HG03039 (cell line): ENCODE data around the gene KCNIP1.

Experiments
- ATAC-seq: cut with Tn5 transposase; IDR thresholded peaks from one replicate; pipeline ENCODE4 v1.9.1; 2021; ENCODE audit warnings: mild to moderate bottlenecking, moderate library complexity; ENCODE audit not compliant: unreplicated experiment

The KCNIP1 gene

DNA sequence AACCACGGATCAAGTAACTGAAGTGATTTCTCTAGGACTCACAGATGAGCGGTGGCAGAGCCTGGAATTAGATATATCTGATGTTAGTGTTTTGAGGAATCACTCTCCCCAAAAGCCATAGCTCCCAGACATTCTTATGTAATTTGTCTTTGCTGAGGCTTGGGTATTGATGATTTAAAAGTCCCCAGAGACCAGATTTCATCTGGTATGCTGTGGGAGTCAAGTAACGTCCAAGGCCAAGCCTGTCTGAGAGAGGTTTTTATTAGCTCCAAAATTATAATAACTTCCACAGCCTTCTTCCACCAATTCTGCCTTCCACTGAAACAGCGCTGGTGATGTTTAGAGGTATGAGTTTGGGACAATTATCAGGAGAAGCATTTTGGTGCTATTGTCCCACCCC is 21.3 kb upstream of the KCNIP1 start:
- ATAC-seq = no peak

DNA sequence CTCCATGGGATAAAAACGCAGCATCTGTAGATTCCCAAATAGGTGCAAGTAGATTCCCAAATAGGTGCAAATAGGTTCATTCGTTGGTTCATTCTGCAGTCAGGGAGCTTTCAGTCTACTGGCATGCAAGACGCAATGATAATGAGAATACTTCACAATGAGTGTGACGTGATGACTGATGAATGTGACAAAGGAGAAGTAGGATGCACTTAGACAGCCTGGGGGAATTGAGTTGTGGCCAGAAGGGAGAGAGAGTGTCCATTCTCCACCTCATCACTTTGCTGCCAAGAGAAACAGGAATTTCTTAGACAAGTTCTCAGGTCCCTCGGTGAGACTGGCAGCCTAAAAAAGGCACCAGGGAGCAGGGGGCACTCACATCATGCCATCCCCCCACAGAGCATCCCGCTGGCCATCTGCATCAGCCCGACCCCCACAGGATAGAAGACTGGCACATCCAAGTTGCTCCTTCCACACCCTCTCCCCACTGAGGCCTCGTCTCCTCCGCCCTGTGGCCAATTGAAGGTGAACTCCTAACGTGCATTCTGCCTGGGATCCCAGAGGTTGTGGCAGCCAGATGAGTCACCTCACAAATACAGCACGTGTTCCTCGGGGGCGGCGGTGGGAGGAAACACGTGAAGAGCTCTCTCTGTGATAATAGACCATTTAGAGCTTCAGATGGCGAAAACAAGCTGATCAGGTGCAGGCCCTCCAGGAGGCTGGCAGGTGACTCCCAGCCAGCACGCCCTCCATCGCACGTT is 19.9 kb upstream of the KCNIP1 start:
- ATAC-seq = no peak

DNA sequence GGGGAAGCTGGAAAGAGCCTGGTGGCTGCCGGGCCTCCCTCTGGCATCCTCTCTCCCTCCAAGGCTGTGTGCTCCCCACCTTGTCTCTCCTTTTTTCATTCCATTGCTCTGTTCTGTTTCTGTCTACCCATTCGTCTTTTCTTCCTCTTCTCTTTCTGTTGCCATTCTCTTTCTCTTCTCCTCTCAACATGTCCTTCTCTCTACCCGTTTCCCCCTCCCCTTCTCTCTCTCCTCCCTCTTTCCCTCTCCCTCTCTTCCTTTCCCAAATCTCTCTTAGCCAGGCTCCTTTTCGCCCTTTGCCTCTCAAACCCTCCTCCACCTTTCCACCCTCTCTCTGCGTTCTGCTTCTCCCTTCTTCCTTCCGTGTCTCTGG is 19.4 kb upstream of the KCNIP1 start:
- no peak for ATAC-seq

DNA sequence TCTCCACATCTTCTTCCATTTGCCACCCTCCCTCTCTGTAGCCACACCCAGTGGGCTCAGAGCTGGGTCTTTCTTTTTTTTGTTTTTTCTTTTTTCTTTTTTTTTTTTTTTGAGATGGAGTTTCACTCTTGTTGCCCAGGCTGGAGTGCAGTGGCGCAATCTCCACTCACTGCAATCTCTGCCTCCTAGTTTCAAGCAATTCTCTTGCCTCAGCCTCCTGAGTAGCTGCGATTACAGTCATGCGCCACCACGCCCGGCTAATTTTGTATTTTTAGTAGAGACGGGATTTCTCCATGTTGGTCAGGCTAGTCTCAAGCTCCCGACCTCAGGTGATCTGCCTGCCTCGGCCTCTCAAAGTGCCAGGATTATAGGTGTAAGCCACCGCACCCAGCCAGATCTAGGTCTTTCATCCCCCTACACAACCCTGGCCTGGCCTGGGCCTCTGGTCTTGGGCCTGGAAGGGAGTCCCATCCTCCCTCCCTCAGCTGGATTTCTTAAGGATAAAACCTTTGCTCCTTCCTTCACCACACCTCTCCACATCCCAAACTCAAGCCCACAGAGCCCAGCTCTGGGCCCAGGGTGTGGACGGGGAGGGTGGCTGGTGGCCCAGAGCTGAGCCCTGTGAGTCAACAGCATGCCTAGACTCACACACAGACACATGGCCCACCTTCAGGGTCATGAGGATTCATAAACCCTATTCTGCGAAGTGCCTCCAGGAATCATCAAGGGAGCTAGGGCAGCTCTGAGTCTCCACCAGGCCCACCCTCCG is 18.8 kb upstream of the KCNIP1 start:
- no peak for ATAC-seq

DNA sequence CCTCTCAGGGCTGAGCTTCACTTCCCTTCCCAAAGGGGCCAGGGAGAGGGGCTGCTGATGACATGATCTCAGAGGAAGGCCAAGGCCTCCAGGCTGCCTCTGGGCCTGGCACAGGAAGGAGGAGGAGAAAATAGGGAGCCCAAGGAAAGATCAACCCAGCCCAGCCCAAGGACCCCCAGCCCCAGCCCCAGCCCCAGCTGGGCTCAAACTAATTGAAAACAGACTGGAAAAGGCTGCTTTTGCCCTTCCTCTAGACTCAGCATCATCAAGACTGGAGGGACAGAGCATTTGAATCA is 18.3 kb upstream of the KCNIP1 start:
- no peak for ATAC-seq

DNA sequence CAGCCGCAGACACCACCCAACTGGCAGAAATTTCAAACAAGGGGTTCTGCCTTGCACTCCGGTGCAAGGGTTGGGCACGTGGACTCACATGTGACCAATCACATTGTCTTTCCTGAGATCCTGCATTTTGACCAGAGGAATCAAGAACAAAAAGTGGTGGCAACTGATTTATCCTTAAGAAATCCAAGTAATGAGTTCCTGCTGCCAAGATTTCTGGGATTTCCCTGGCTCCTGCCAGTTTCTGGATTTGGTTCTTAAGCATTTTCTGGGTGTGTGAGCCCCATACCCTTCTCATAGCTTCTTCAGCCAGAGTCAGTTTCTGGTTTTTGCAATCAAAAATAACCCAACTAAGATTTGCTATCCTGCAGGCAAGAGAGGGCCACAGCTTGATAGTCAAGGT is 17.4 kb upstream of the KCNIP1 start:
- no peak for ATAC-seq

DNA sequence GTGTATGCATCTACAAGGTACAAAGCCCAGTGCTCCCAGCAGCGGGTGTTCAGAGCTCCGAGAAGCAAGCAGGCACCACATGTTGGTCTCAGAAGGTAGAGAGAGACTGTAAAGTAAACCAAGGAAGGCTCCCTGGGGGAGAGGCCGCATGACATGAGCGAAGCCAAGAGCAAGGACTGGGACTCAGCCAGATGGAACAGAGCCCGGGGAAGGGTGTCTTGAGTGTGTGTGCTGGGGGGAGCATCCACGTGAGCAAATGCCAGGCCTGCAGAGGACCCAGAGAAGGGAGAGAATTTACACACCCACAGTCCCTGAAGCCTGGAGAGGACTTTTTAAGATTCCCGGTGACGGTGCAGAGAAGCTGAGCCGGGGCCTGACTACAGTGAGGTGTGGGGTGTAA is 15.2 kb upstream of the KCNIP1 start:
- no peak for ATAC-seq

DNA sequence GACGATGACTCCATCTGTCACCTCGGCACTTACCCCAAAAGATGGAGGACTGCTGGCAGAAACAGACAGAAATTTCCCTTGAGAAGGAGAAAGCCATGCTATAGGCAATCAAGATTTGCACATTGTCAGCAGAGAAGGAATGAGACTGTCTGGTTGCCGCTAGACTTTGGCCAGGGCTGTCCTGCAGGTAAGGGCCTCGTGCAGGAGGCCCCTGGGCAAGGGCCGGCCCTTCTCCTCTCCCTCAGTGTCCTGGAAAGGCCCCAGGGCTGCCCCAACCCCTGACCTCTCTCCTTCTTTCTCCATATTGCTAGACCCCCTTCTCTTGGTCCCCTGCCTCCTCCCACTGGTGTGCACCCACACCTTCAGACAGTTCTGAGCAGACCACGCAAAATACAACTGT is 14.6 kb upstream of the KCNIP1 start:
- ATAC-seq = no peak

DNA sequence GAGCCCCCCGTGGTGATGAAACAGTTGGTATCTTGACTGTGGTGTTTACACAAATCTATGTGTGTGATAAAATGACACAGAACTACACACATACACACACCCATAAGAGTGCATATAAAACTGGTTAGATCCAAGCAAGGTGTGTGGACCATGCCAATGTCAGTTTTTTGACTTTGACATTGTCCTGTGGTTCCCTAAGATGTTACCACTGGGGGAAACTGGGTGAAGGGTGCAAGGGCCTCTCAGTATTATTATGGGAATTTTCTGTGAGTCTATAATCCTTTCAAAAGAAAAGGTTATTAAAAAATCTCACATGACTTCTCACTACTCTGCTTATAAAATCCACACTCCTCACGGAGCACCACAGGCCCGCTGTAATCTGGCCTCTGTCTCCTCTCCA is 13.4 kb upstream of the KCNIP1 start:
- ATAC-seq = no peak

DNA sequence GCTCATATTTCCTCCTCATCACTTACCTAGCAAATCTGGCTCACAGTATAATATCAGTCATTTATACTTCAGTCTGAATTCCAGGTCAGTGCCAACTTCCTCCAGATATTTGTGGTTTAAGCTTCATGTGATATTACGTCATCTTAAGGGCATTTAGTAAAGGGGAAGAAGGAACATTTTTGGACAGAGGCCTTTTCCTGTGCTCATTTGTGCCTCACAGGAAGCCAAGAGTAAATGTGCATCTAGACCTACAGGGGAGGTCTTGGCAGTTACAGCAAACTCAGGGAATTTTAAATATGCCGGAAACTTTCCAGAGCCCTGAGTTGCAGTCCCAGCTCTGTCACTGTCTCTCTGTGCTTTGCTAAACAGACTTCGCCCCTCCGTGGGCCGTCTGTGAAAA is 12.3 kb upstream of the KCNIP1 start:
- ATAC-seq = no peak

DNA sequence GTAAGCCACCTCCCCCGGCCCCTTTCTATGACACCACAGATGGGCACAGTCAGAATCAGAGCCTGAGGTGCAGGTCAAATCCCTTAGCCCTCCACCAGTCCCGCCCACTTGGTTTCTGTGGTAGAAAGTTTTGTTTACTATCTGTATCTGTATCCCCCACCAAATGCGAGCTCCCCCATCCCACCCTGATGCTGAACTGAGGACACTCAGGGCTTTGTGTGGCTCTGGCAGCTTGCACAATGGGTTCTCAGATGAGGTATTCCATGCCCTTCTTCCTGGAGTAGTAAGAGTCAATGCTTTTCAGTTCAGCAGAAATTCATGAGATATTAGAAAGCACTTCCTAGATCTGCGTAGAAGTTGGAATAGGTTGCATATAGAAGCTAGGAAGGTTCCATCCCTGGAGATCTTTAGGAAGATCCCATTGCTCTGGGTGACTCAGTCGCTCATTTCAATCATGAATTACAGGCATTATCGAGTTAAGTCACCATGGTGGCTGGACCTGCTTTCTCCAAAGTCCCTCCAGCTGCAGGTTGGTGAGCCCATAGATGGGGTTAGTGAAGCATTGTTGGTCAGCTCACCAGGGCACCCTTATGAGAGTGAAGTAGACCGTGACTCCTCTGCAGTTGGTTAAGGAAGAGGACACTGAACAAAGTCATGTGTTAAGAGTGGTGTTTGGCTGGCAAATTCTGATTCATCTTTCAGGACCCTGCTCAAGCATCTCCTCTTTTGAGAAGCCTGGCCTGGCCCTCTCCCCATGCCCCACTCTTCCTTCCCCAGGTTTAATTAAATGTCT is 10.6 kb upstream of the KCNIP1 start:
- ATAC-seq = no peak

DNA sequence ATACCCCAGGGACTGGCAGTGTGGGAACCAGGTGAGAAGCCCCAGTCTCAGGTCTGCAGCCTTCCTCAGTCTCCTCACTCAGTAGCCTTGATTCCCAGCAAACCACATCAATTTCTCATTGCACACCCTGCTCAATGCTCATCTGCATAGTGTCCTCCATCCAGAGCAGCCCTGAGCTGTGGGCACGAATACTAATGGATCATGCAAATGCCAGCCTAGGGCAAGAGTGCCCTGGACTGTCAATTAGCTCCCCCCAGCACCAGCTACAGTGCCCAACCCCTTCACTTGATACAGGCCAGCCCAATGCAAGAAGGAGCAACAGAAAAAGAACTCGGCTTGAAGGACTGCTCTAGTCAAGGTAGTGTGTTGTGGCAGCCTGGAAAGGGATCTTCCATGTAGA is 9.8 kb upstream of the KCNIP1 start:
- no peak for ATAC-seq

DNA sequence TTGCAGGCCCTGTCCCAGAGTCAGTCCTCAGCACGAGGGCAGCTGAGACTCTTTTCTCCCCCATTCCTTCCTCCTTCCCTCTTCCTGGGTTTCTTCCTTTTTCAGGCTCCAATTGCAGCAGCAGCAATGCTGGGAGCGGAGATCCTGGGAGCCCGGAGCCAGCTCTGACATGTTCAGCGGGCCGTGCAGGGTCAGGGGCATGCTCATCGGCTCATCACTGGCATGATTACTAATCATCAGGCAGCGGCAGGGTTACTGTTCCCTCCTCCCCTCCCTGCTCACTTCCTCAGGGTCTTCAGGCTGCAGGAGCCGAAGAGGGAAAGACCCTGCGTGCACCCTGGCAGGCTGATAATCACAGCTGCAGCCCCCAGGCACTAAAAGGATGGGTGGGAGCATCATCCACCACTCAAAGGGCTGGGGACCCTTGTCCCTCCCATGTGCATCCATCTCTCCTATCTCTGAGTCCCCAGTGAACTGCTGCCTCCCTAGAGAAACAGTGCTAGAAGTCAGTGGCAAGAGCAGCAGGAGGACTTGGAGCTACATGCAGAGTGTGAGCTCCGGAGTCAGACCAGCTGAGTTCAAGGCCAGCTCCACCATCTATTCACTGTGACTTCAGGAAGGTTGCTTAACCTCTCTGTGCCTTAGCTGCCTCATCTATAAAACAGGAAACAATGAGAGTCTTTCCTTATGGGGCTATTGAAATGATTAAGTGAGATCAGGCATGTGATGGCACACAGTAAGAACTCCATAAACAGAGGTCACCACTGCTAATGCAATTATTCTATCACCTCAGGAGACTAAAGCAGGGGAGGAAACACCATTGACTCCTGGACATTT is 7.8 kb upstream of the KCNIP1 start:
- ATAC-seq = no peak

DNA sequence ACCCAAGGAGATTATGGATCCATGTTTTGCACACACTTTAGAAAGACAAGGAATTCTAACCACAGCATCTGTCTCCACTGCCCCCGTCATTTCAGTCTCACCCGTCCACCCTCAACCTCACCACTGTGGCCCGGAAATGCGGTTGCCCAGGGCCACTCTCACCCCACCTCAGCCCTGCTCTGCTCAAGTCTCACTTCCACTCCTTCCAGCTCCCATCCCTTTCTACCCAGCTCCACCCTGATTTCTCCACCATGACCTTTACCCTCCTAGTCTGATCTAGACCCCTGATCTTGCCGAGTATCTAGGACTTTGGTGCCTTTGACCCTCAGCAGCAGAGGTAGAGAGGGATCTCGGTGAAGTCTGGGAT is 7.2 kb upstream of the KCNIP1 start:
- ATAC-seq = no peak

DNA sequence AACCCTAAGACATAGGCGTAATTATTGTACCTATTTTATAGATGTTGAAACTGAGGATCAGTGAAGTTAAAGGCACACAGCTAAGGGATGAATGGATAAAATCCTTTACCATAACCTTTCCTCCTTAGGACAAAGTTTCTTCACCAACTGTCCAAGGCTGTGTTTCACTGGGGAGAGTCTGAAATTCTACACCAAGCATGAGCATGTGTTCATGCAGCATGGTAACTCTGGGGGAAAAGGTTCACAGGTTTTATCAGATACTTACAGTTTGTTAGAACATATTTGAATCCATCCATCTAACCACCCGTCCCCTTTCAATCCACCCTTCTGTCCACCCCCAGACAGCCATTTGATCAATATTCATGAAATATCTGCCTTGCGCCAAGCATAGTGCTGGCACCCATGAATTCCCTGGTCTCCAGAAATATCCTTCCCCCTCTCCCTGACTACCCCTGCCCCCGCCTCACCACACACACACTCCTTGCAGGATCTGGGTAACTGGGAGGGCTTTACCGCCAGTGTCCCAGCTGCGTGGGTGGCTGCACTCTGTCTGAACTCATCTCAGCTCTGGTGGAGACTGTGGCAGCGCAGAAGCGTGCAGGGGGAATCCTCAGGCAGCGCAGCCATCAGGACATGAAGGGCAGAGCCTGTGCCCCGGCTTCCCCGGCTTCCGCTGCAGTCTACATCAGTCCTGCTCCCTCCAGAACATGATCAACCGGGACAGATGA is 6.3 kb upstream of the KCNIP1 start:
- ATAC-seq = no peak

DNA sequence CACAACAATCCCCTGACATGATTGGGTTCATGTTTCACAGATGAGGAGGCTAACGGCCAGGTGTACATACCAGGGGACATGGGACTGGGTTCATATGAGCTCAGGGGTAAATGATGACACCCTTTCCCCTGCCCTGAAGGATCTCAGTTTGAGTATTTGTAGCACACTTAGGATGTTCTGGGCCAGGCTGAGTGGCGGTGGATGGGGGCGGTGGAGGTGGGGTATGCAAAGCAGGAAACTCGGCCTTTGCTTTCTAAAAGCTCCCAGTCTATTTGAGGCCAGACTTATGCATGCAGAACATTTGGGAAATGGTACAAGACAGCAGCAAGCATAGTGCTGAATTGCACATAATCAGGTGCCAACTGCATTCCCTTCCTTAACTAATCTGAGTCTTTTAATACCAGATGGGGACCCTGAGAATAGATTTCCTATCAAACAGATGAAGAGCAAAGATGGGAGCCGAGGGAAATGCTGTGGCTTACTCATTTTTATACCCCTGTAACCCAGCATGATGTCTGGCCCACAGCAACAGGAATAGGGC is 4.9 kb upstream of the KCNIP1 start:
- no peak for ATAC-seq

DNA sequence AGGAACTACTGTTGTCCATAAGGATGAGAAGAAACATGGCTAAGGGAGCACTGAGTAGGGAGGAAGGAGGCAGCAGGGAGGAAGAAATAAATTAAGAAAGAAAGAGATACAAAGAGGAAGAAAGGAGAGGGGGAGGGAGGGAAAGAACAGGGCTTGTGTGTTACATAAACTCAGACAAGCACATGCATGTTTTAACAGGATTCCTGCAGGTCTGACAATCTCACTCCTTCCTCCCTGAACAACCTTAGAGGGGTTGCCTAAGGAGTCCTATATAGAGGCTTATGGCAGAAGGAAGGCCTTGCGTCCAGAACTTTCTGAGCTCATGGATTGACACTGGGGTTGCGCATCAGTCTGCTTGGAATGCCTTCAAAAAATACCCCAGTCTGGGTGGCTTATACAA is 4.2 kb upstream of the KCNIP1 start:
- no peak for ATAC-seq

DNA sequence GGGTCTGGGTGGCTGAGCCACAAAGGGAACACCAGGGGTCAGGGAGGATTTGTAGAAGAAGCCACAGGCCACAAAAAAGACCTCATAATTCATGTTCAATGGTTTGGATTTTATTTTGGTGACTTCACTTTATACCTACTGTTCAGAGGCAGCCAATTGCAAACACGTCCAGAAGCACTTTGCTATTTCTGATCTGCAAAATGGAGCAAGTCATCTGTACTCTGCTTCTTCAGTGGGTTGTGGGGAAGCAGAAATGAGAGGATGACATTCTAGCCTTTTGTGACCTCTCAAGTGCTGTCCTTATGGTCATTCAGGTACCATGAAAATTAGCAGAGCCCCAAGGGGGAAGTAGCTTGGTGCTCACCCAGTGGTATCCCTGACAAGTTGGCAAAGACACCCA is 2.5 kb upstream of the KCNIP1 start:
- ATAC-seq = no peak

DNA sequence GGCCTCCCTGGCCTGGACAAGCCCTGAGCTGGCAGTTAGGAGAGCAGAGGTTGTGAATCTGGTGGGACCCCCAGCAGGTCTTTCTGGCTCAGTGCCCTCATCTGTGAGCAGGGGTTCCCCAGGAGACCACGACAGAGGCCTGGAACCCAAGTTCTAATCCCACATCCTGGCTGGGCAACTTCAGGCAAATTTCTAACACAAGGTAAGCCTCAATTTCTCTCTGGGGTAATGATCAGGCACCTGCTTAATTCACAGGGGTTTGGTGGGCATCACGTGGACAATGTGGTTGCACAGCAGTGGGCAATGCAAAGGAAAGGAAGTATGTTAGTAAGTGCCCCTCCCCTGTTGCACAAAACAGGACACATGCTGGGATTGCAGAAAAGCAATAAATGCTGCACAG is 1.9 kb upstream of the KCNIP1 start:
- ATAC-seq = no peak

DNA sequence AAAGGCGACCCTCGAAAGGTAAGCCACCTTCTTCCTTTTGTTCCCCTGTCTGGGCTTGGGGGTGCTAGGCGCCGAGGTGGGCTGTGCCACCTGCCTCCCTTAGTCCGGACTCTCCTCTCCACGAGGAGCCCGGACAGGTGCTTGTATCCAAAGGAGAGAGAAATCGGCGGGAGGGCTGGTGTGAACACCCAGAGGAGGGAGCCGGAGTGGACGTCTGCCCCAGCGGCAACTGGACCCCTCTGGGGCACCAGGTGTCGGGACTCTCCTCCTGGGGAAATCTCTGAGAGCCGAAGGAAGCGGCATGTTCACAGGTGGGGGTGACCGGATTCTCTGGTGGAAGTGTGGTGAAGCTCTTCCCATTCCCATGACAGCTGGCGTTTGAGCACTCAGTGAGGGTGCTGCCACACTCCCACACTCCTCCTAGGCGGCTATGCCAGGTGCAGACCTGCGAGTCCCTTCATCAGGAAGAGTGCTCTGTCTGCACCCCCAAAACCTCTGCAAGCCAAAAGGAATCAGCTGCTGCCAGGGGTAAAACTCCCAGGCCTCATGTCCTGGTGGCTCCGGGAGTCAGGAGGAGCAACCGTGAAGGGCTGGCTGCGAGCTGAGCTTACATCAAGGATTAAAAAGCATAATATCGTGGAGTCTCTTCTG is 921 bp downstream of the KCNIP1 start:
- no peak for ATAC-seq
